ENCODE data around the gene MYL10. TPM values are rescaled to one million over a fixed set of nuclear protein-coding genes. Genes with fewer than 3 reads are reported as not detected.

MYL10 gene
- total RNA-seq, 1 experiment from 2014 or later = not detected

- no peak overlapping the region for H3K4me3 ChIP-seq (replicated peaks in 1 of 2; ENCODE audit: low read depth in 1 of 2, low read length in 2 of 2)
- peaks cover 0 to 5% of the 10 kb centered on the region in 2 experiments; a peak in 1 of 4 replicates for H3K9me3 ChIP-seq (ENCODE audit: control insufficient read depth in 1 of 2, insufficient read depth in 1 of 2, low read depth in 1 of 2, low read length in 2 of 2)
- no peak overlapping the region for H3K27ac ChIP-seq (ENCODE audit: low read depth, low read length)
- no peak overlapping the region for H3K4me2 ChIP-seq (ENCODE audit: low read length)
- TF ChIP-seq EGR1 (IDR thresholded peaks at IDR 0.05; ENCODE audit: low read depth) = no peak
- TF ChIP-seq RAD21 (IDR thresholded peaks at IDR 0.05; ENCODE audit: low read depth) = no peak
- TF ChIP-seq ZBTB33 (IDR thresholded peaks at IDR 0.05; ENCODE audit: extremely low read depth, insufficient replicate concordance, low read length) = no peak
- TF ChIP-seq ZNF274 (IDR thresholded peaks at IDR 0.05; ENCODE audit: low read depth, low read length) = no peak
- no peak for TF ChIP-seq SRF (IDR thresholded peaks at IDR 0.05; ENCODE audit: low read depth)
- no peak for TF ChIP-seq ATF3 (IDR thresholded peaks at IDR 0.05)
- TF ChIP-seq, protein P1, sequence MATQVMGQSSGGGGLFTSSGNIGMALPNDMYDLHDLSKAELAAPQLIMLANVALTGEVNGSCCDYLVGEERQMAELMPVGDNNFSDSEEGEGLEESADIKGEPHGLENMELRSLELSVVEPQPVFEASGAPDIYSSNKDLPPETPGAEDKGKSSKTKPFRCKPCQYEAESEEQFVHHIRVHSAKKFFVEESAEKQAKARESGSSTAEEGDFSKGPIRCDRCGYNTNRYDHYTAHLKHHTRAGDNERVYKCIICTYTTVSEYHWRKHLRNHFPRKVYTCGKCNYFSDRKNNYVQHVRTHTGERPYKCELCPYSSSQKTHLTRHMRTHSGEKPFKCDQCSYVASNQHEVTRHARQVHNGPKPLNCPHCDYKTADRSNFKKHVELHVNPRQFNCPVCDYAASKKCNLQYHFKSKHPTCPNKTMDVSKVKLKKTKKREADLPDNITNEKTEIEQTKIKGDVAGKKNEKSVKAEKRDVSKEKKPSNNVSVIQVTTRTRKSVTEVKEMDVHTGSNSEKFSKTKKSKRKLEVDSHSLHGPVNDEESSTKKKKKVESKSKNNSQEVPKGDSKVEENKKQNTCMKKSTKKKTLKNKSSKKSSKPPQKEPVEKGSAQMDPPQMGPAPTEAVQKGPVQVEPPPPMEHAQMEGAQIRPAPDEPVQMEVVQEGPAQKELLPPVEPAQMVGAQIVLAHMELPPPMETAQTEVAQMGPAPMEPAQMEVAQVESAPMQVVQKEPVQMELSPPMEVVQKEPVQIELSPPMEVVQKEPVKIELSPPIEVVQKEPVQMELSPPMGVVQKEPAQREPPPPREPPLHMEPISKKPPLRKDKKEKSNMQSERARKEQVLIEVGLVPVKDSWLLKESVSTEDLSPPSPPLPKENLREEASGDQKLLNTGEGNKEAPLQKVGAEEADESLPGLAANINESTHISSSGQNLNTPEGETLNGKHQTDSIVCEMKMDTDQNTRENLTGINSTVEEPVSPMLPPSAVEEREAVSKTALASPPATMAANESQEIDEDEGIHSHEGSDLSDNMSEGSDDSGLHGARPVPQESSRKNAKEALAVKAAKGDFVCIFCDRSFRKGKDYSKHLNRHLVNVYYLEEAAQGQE (IDR thresholded peaks at IDR 0.05; ENCODE audit: low read depth) = no peak
- no peak for TF ChIP-seq EZH2phosphoT487 (IDR thresholded peaks at IDR 0.05; ENCODE audit: borderline replicate concordance)
- no peak for TF ChIP-seq CBX3 (IDR thresholded peaks at IDR 0.05; ENCODE audit: low read depth)
- TF ChIP-seq ELF1 (IDR thresholded peaks at IDR 0.05; ENCODE audit: borderline replicate concordance, low read depth) = no peak
- TF ChIP-seq SP1 (IDR thresholded peaks at IDR 0.05; ENCODE audit: low read depth) = no peak
- no peak for TF ChIP-seq ZFX (IDR thresholded peaks at IDR 0.05)
- no peak for TF ChIP-seq JUND (IDR thresholded peaks at IDR 0.05)
- no peak for TF ChIP-seq TCF7L2 (IDR thresholded peaks at IDR 0.05; ENCODE audit: borderline replicate concordance, extremely low read depth, insufficient read depth, insufficient read length)
- TF ChIP-seq POLR2A (IDR thresholded peaks at IDR 0.05; ENCODE audit: borderline replicate concordance, extremely low read depth, insufficient read depth, insufficient read length) = no peak
- no peak for ATAC-seq
- intact Hi-C loops (cut with micrococcal nuclease) = no loop called here
- no peak overlapping the region for H2AFZ ChIP-seq (ENCODE audit: low read depth, low read length, poor library complexity, severe bottlenecking)
- no peaks in the 10 kb centered on the region for H3K27me3 ChIP-seq (ENCODE audit: insufficient read depth, low read length)
- CTCF ChIA-PET = no interaction called here
- H3K4me1 ChIP-seq (ENCODE audit: control insufficient read depth in 1 of 2, insufficient read depth in 2 of 2, low read length in 2 of 2) = peaks cover 0 to 3% of the 10 kb centered on the region in 2 experiments; a peak in 2 of 4 replicates
- no peaks in the 10 kb centered on the region for H3K36me3 ChIP-seq (ENCODE audit: control insufficient read depth in 1 of 2, insufficient read depth in 2 of 2, low read length in 2 of 2)
- POLR2A ChIA-PET = no interaction called here
- BruUV-seq (replicated peaks) = no TSS peak
- no peaks in the 10 kb centered on the region for H4K20me1 ChIP-seq (ENCODE audit: insufficient read depth)
- H3K9ac ChIP-seq (ENCODE audit: low read length) = no peak overlapping the region
- no peaks in the 10 kb centered on the region for H3K79me2 ChIP-seq (ENCODE audit: insufficient read depth, low read length)
- no peak for DNase-seq (ENCODE audit: low read depth, low spot score)
- no peaks in the 10 kb centered on the region for H3K9me2 ChIP-seq (ENCODE audit: insufficient read depth)
- RAD21 ChIA-PET (ENCODE audit: low non-redundant PET in 1 of 2, low total read pairs in 2 of 2, uncharacterized antibody in 2 of 2, unreplicated experiment in 2 of 2) = no interaction called here
These were observed 40.8 kb downstream of the MYL10 start for GRCh38 chr7:101588131-101588935.
